T-helper 1 cell treated with Interleukin-12 subunit alpha and Interleukin-12 subunit beta and Interleukin-4 antibody, amounts not matched to agents 30 ng/mL and 1 ng/mL, for 36 hours (primary cell): ENCODE data around the gene IQGAP1. TPM values are rescaled to one million over a fixed set of nuclear protein-coding genes. Genes with fewer than 3 reads are reported as not detected.
"Not testable (repeated sequence)": the region's sequence is repeated elsewhere in the genome, so short reads cannot be mapped to it uniquely, and the experiment has no call there.

Experiments
- intact Hi-C: fragments of 100-400 bp; cut with micrococcal nuclease; formaldehyde crosslinking; loops from one replicate; pipeline ENCODE4 v1.15.1; 2024
- total RNA-seq: library from RNA; stranded (reverse); gene quantifications from 2 replicates; pipeline ENCODE4 v1.2.3, GENCODE V29; 2022

Gene IQGAP1
- 196 TPM in 2 replicates for total RNA-seq

- intact Hi-C loops = loop anchor here (1.0 to 10.0 kb wide), 13 partner anchors 10 to 1143 kb away; partner anchors contain the start of genes BLM, FANCI, GDPGP1 and IDH2
Observed at GRCh38 chr15:90387534-90388461, at the start of gene IQGAP1. IQGAP1 (plus strand) TSS chr15:90388242; CDS start chr15:90388342, 100 bp downstream.

GRCh38 chr15:90338532-90338931, 49.5 kb upstream of the IQGAP1 start:
- intact Hi-C loops = no loop called here

- intact Hi-C loops = no loop called here
Observed at GRCh38 chr15:90340345-90340744, 47.7 kb upstream of the IQGAP1 start.

- intact Hi-C loops = no loop called here
Observed at GRCh38 chr15:90343302-90343790, 44.7 kb upstream of the IQGAP1 start.

GRCh38 chr15:90344662-90345061, 43.4 kb upstream of the IQGAP1 start:
- intact Hi-C loops = no loop called here

- intact Hi-C loops = no loop called here
Observed at GRCh38 chr15:90345857-90346256, 42.2 kb upstream of the IQGAP1 start.

GRCh38 chr15:90347431-90348065, 40.5 kb upstream of the IQGAP1 start:
- intact Hi-C loops = not testable (repeated sequence)

GRCh38 chr15:90348456-90348855, 39.6 kb upstream of the IQGAP1 start:
- intact Hi-C loops = no loop called here

- intact Hi-C loops = no loop called here
Observed at GRCh38 chr15:90349072-90349471, 39.0 kb upstream of the IQGAP1 start.

GRCh38 chr15:90349821-90350220, 38.2 kb upstream of the IQGAP1 start:
- intact Hi-C loops = loop anchor here (10.0 kb wide), 1 partner anchor 455 kb away; the partner anchor contains the start of gene AP3S2

- intact Hi-C loops = loop anchor here (1.0 to 10.0 kb wide), 7 partner anchors 11 to 584 kb away; partner anchors contain the start of genes AP3S2, BLM, IQGAP1 and NGRN
Observed at GRCh38 chr15:90351479-90352106, 36.4 kb upstream of the IQGAP1 start.

GRCh38 chr15:90352107-90352893, 35.7 kb upstream of the IQGAP1 start, which contains the start of gene ZNF774:
ZNF774 (plus strand) TSS chr15:90352284; CDS start chr15:90354661, 2,377 bp downstream.
- intact Hi-C loops = loop anchor here (1.0 to 10.0 kb wide), 7 partner anchors 10 to 583 kb away; partner anchors contain the start of genes AP3S2, BLM, IQGAP1 and NGRN

GRCh38 chr15:90354986-90355385, 33.1 kb upstream of the IQGAP1 start:
- intact Hi-C loops = loop anchor here (10.0 kb wide), 1 partner anchor 460 kb away; the partner anchor contains the start of gene AP3S2

GRCh38 chr15:90358124-90359033, 29.7 kb upstream of the IQGAP1 start:
- intact Hi-C loops = loop anchor here (10.0 kb wide), 1 partner anchor 464 kb away; the partner anchor contains the start of gene AP3S2

GRCh38 chr15:90360746-90361145, 27.3 kb upstream of the IQGAP1 start:
- intact Hi-C loops = no loop called here

- intact Hi-C loops = loop anchor here (1.0 to 2.0 kb wide), 9 partner anchors 11 to 242 kb away; partner anchors contain the start of genes IQGAP1 and ZNF774
Observed at GRCh38 chr15:90362936-90363212, 25.2 kb upstream of the IQGAP1 start.

- intact Hi-C loops = no loop called here
Observed at GRCh38 chr15:90364251-90364650, 23.8 kb upstream of the IQGAP1 start.

GRCh38 chr15:90365414-90366055, 22.5 kb upstream of the IQGAP1 start:
- intact Hi-C loops = no loop called here

GRCh38 chr15:90367576-90367975, 20.5 kb upstream of the IQGAP1 start:
- intact Hi-C loops = no loop called here
